Stimulated activated CD4-positive, alpha-beta T cell treated with anti-CD3 and anti-CD28 coated beads, Interleukin-12 subunit alpha, Interleukin-12 subunit beta, amount 100 ng/mL, for 4 hours (primary cell): ENCODE data around the gene AMFR.

Source experiments
- DNase-seq: peaks from one replicate; pipeline ENCODE4 v3.0.0-alpha.2; 2020

Gene AMFR

DNA sequence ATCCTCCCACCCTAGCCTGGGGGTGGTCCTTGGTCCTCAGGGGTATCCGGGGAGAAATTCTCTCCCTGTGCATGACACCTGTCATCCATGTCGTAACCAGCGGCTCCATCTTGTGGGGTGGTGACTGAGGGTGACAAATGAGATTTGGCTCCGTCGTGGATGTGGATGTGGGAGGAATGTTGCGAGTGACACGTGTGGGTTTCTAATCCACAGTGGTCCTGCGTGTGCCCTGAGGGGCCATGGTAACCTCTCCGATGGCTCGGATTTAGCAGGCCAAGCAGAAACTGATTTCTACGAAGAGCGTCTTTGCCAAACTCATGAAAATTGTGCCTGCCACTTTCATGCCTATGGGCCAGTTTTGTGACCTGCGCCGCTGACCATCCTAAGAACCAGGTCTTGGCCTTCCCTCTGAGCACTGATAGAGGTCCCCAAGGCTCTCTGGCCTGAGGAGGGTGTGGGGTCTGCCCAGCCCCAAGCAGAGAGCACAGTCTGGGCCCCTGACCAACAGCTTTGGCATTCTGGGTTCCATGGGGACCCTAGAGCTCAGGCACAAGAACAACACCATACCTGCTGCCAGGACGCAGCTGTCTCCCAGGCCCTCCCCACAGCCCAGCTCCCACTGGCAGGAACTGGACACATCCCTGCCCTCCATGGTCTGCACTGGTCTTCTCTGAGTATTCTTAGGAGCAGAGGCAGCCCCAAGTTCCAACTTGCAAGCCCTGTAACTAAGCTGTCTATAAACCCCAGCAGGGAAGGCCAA, 79.0 kb downstream of the AMFR start:
- DNase-seq, result no peak

DNA sequence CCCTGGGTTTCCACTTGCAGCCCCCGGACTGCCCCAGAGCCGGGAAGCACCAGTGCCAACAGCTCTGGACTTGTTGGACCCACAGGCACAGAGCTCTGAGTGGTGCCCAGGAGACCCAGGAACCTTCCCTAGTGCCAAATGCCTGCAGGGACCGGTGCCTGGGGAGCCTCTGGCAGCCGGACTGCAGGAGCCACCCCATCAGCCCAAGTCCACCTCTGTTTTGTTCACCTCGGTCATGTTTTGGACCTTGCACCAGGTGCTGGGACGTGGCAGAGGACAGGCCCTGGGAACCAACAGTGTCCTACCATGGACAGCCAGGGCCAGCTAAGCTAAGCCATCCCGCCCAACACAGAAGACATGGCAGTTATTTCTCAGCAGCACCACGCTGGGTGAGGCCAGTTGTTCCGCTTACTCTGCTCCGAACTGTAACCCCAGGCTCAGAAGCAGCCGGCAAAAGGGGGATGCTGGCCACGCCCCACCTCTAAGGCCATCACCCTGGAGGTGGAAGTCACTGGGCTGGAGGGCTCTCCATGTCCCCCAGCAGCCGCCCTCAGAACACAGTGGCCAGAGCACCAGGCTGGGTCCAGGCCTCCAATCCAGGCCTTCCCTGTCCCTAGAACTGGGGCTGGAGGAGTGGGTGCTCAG, 79.8 kb downstream of the AMFR start:
- no peak for DNase-seq

DNA sequence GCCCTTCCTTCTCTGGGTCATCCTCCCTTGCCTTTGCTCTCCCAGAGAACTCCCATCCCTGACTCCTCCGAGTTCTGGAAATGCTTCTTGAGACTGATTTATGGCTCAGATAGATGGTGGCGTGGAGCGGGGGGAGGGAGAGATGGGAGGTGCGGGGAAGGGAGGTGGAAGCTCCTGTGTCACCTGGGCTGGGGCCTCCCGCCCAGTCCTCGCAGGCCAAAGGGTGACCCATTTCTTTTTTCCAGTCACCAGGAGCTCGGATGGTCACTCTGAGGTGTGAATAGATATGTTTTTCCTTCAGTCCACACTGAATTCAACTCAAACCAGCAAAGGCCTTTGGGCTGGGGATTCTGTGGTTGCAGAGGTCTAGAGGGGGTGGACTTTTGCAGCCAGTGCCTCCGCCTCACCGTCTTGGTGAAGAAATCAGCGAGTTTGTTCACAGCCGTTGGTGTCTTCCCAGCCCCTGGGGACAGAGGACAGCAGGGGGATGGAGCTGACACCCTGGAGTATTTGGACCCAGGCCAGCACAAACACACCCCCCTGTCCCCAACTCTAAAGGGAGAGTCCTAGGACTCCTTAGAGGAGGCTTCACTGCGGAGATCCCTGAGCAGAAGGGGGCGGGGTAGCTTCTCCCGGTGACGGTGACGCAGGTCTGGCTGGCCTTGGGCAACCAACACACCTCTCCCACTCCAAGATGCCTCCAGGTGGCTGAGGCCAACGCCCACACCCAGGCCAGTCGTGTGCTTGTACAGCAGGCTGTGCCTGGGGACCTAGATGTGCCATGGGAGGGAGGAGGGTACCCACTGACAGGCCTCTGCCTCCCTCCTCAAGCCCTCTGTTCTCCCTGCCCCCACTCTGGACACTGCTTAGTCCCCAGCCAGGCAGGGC, 80.6 kb downstream of the AMFR start:
- no peak for DNase-seq

DNA sequence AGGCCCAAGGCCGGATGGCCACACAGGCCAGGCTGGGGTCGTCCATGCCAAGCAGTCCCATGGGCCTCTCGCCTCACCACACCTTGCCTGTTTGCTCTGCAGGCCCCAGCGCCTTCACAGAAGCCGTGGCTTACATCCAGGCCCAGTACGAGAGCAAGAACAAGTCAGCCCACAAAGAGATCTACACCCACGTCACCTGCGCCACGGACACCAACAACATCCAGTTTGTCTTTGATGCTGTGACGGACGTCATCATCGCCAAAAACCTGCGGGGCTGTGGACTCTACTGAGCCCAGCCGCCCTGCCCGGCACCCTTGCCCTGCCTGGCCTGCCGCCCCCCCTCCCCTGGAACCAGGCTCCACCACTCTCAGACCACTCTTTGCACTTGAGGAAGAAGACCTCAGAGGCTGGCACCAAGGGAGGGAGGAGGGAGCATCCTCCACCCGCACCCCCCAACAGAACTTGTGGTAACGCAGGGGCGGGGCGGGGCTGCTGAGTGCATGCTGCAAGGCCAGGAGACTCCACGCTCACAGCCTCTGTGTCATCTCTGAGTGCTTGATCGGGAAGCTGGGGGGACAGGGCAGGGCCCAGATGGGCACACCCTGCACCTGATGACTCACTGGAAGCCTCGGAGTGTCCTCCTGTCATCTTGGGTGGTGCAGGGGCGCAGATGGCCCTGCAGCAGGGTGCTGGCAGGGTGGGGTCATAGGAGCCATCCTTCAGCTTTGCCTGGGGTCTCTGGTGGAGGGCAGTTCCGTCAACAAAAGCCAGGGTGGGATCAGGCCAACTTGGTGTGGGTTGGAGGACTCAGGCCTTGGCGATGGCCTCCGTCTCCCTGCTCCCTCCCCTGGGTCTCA, 81.5 kb downstream of the AMFR start:
- DNase-seq, result no peak

DNA sequence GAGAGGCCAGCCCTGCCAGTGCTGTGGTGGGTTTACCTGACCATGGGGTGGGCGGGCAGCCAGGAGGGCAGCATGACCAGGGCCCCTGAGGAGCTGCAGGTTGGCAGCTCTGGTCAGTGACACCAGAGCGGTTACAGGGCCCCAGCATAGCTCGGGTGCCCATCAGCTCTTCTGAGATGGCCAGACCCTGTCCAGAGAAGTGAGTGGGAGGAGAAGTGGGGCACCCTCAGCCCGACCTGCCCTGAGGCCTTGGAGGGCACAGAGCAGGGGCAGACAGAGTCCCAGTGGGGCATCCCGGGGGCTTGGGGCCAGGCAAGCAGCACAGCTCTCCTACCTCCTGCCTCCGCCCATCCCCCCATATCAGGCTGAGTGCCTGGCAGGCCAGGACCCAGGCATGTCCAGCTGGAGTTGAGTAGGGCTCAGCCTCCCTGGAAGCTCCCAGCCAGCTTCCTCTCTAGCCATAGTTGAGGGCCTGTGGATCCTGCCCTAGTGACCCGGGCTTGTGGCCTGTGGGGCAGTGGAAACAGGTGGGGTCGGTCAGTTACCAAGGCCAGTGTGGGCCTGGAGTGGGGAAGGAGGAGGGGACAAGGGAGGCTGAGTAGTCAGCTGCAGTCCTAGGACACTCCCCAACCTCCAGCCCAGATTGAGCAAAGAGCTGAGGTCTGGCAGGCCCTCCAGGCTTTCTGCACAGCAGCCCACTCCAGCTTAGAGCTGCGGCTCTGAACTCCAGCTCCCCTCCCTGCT, 83.5 kb downstream of the AMFR start:
- no peak for DNase-seq

DNA sequence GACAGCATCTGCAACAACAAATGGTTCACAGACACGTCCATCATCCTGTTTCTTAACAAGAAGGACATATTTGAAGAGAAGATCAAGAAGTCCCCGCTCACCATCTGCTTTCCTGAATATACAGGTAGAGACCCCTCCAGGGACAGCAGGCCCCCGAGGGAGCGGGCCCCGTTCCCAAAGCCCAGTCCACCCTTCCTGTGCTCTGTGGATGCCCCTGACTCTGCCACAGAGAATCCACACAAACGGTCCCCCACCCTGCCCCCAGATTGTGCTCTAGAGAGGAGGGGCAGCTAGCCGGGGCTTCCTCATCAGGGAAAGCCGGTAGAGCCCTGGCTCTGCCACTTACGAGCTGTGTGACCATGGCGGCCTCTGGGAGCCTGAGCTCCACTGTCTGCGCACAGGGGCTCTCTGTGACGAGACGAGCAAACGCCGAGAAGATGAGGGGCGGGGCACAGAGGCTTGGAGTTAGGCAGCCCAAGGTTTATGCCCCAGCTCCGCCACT, 84.4 kb downstream of the AMFR start:
- no peak for DNase-seq

DNA sequence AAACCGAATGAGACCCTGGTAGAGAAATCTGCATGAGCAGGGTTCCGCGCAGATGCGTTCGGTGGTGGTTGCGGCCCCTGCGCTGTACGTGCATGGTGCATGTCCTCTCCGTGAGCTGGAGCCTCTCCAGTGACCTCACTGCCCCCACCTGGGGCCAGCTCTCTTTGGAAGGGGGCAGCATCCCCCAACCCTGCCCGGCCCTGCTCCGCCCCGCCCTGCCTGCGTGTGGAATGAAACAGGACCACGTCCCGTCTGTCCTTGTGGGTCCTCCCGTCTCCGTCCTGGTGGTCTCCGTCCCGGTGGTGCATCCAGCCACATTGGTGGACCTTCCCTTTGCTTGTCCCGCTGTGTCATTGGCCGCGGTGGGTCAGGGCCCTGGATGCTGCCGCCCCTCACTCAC, 84.9 kb downstream of the AMFR start:
- no peak for DNase-seq

DNA sequence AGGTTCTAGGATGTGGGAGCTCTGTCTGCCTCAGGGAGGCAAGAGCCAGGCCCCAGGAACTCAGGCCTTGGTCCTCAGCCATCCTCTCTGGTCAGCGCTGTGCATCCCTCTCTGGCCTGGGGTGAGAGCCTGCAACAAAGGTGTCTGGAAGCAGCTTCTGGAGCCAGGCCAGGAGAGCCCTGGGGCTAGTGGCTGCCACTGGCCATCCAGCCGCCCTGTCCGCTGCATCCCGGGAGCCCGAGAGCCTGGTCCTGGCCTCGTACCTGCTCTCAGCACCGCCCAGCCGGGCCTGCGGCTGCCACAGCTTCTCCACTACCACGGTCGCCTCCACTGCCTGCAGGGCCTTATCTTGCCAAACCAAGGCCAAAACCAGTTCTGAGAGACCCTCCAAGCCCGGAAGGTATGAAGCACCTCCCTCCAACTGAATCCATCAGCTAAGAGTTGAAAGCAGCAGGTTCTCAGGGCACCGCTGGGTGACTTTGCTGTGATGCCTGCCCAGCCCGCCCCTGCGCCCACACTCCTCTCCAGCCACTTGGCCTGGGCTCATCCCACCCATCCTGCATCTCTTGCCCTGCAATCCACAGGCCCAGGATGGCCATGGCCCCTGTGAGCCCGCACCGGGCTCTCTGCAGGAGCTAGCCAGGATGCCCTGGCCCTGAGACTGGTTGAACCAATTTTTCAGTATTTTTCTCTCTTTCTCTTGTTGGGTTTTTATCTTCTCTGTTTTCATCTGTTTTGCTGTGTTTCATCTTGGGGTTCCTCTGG, 85.7 kb downstream of the AMFR start:
- no peak for DNase-seq

DNA sequence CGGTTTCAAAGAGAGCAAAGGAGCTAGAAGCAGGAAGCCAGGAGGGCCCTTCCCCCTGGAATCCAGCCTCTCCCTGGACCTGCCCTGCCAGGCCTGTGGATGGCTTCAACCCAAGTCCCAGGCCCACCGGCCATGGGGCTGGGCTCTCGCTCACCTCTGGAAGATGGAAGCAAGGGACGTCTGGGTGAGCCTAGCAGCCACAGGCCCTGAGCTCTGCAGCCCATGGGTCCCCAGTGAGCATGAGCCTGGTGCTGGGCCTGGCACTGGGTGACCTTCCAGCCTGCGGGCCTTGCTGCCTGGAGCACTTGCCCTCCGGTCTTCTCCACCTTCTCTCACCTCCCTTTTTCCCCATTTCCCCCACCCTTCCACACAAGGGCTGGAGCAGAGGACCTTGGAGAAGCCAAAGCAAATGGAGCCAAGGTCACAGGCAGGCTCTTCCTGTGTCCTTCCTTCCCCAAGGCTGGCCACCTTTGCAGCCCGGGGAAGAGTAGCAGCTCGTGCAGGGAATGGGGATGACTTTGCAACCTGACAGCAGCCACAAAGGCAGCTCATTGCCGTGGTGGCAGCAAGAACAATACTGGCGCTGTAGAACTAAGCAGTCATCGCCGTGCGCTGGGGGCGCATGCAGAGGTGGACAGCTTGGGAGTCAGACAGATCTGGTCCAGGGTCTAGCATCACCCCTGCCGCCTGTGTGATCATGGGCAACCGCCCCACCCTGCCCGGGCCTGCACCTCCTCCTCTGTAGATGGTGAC, 86.6 kb downstream of the AMFR start:
- DNase-seq, result no peak

DNA sequence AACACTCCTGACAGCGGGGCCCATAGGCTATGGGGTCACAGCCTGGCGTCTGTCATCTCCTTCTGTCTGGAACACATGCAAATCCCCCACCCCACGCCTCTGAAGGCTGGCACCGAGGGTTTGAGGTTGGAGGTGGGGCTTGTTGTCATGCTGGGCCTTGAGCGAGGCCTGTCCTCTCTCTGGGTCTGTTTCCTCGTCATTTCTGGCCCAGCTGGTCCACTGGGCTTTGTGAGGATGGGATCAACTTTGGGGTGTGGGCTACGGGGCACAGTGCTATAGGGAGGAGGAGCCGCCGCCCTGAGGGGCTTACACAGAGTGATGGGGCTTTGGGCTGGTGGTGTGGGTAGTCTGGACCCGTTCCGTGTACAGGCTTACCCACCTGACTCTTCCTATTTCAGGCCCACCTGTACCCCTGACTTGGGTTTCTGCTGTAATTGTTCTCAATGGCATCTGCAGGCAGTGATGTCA, 87.5 kb downstream of the AMFR start:
- DNase-seq, result no peak

DNA sequence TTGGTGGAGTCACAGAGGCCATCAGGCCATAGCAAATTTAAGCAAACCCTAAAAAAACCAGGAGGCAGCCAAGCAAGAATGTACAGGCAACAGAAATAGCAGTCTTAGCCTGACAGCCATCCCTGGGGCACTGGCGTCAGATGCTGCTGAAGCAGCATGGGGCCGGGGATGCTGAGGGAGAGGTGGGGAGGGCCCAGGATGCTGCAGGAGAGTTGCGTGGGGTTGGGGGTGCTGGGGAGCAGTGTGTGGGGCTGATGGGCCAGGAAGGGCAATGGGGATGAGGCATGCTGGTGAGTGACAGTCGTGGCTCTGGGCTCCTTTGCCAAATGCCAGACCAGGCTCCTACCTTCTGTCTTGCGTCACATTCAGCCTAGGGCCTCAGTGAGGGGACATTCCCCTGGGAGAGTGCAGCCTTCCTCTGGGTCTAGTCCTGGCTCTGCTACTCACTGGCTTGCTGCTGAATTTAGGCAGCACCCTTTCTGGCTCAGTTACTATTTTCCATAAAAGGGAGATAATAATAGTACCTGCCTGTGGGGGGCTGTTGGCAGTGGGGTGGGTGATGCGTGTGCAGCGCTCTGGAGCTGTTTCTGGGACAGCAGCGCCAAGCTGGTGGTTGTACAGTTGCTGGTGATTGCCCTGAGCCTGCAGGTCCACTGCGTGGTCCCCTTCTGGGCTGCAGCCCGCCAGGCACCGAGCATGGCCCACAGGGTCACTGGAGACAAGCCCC, 88.1 kb downstream of the AMFR start:
- no peak for DNase-seq

DNA sequence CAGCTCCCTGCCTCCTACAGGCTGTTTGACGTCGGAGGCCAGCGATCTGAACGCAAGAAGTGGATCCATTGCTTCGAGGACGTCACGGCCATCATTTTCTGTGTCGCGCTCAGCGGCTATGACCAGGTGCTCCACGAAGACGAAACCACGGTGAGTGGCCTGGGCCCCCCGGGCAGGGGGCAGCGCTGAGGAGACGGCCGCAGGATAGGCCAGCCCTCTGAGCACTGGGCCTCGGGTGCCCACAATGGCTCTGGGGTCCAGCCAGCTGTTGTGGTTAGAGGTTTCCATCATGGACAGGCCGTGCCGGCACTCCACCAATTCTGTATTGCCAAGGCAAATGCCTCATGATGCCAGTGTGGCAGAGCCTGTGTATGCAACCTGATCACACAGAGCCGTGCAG, 88.6 kb downstream of the AMFR start:
- DNase-seq, result no peak

DNA sequence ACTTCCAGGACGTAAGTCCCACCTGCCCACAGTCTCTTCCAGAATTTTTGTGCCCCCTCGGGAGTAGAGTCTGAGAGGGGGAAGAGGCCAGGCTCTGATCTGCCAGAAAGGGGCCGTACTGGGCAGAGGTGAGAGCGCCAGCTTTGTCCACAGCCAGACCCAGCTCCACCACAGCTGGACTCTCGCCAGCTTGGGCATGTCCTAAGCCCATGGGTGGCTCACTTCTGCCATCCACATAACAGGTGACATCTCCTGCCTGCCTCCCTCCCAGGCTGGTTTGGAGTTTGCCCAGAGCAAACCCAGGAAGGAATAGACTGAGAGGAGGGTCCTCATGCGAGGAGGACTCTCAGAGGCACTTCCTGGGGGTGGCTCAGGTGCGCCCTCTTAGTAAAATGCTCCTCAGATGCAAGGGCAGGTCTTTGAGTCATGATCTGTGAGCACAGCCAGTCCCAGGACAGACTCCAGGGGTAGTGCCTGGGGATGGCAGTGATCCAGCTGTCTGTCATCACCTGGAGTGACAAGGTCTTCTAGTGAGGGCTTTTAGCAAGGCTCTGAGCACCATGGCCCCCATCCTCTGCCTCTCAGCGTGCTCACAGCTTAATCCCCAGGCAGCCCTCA, 89.2 kb downstream of the AMFR start:
- DNase-seq, result no peak

DNA sequence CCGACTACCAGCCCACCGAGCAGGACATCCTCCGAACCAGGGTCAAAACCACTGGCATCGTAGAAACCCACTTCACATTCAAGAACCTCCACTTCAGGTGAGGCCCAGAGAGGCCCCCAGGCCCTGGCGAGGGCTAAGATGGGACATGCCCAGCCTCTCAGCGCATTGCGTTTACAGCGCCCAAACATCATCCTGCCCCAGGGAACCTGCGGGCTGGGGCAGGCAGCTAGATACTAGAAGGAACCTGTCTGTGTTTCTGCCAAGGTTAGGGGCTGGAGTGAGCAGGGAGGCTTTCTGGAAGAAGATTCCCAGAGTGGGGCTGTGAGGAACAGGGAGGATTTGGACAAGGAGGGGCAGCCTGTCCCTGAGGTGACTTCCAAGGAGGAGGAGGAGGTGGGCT, 90.6 kb downstream of the AMFR start:
- DNase-seq, result no peak

DNA sequence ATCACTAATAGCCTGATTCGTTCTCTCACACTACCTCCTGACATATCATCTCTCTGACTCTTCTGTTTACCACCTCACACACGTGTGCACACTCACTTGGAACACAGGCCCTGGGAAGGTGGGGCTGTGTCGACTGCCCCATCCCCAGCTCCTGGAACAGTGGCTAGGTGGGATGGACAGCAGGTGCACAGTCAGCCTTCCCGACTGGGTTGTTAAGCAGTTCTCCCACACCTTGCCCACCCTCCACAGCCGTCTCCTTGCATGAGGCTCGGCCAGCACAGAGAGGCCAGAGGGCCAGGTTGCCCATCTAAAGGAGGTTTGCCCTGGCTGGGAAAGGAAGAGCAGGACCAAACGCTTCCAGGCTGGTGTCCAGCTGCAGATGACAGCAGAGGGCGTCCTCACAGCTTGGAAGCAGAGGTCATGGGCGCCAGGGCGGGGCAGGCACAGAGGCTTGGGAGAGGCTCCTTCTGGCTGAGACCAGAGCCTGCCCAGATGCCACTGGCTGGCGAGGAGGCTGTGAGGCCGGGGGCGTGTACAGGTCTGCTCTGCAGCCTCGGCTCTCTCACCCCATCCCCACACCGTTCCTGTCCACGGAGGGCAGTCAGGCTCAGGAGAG, 92.8 kb downstream of the AMFR start:
- no peak for DNase-seq

DNA sequence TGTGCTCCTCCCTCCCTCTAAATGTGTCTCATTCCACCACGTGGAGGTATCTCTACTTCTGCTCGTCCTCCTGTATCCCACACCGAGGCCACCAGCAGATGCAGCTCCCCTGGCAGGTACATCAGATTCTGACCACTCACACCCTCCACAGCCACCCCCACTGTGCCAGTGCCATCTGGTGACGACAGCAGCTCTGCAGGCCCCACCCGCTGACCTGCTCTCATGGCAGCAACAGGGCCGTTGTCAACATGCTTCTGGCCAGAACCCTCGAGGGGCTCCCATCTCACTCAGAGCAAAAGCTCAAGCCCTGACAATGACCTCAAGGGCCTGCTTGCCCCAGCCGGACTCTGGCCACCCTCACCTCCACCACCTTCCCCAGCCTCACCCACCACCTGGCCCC, 93.4 kb downstream of the AMFR start:
- DNase-seq, result no peak

DNA sequence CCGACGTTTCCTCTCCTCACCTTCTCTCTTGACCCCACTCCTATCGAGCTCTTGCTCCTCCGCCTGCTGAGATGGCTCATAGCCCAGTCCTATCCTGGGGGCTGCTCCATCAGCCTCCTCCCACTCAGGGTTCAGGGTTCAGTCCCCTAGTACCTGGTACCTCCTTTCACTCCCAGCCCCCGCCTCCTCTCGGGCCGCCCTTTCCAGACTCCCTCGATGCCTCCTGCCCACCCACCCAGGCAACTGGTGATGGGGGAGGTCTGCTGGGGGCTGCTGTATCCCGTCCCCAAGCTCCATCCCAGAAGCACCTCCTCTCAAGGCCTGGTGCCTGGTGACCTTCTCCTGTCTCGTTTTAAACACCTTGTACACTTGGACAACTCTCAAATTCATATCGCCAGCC, 93.9 kb downstream of the AMFR start:
- no peak for DNase-seq

DNA sequence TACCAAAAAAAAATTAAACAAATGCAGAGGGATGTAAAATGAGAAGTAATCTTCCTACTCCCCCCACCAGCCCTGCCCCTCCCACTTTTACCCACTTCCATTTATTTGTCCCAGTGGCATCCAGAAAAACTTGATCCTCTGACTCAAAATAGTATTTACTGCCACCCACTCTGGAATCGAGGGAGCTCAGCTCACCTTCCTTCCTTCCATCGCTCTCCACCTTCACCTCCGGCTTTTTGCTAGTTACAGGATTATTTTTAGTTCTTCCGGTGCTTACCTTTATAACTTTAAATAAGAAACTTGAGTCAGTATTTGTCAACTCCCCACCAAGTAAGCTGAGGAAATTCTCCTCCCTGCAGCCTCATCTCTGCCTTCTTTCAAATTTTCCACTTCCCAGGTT, 94.9 kb downstream of the AMFR start:
- DNase-seq, result no peak

DNA sequence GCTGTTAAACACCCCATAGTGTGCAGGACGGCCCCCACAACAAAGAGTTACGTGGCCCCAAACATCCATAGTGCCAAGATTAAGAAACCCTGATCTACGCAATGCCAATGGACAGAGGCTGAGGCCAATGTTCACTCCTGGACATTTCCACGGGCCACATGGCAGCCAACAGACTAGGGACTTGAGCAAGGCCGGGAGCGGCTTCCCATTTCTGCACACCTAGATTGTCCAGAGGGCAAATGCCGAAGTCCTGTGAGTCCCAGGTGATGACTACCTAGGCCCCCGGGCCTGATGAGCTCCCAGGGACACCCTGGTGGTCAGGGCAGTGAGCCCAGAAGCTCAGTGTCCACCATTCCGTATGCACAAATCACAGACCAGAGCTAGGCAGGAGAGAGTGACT, 95.5 kb downstream of the AMFR start:
- no peak for DNase-seq
